DMS114 treated with DMSO at 0.1 percent for 48 hours (cell line): ENCODE results near the gene M1AP.

Experiments used
- DNase-seq: peaks from one replicate; lab custom pipeline; 2025; ENCODE audit not compliant: unreplicated experiment; lab: John Stamatoyannopoulos, UW

M1AP gene

GRCh38 chr2:74599676-74600075, 48.5 kb downstream of the M1AP start:
- no peak for DNase-seq

DNA sequence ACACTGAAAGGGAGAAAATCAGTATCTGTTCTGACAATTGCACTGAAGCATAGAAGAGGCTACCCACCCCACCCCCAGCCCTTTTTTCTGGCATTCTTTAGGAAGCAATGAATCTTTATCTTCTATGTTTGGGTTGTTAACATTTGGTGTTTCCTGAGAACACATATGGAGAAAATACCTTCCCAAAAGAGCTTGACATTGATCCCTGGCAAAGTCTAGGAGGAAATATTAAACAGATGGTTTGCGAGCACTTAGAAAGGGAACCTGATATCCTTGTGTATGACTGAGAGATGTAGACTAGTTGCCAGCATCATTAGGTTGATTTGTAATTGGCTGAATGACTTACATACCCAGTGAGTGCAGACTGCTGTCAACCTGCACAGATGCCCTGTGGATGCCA, 50.7 kb downstream of the M1AP start:
- DNase-seq: no peak

DNA sequence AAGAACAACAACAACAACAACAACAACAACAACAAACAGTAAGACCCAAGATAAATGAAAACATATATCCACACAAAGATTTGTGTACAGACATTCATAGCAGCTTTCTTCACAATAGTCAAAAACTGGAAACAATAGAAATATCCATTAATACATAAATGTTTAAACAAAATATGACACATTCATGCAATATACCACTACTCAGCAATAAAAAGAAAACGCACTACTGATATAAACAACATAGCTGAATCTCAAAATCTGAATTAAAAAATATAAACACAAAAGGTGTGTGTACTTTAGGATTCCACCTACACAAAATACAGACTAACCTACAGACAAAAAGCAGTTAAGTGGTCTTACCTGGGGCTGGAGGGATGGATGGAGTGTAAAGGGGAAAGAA, 51.5 kb downstream of the M1AP start:
- no peak for DNase-seq

GRCh38 chr2:74593826-74594772, 54.0 kb downstream of the M1AP start:
- no peak for DNase-seq

DNA sequence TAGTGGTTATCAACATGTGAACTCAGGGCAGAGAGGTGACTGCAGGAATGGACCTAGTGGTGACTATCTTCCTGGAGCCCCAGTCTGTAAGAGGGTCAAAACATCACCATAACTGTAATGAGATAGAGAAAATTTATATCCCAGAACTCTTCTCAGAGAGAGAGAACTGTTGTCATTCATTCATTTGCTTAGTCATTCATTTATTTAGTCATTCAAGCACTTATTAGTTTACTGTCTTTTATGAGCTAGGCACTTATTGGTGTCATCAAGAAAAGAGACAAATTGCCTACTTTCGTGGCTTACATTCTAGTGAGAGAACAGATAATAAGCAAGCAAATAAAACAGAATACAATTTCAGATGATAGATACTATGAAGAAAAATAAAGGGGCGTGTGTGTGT, 59.5 kb downstream of the M1AP start:
- DNase-seq: no peak

DNA sequence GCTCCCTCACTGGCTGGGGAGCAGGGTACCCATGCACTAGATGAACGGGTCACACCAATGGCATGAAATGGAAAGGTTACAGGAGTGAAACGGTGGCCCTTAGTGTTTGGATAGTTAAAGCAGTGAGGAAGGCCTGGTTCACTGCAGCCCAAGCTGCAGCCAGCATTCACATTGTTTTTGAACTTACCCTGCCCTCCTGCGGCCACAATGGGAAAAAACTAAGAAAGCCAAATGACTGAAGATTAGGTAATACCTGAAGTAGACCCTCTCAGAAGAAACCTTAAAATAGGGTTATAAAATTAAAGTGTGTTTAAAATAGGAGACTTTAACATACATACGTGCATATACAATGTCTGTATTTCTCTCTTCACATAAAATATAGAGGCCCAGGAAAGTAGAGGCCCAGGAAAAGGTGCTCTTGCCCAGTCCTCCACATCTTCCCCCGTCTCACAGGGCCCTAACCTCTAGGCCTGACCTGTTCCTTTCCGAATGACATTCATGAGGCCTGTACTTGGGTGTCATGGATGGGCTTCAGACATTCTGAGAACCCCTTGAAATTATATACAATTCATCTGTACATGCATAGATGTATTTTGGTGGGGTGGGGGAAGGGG, 60.4 kb downstream of the M1AP start:
- peak; percentile 53 for DNase-seq

DNA sequence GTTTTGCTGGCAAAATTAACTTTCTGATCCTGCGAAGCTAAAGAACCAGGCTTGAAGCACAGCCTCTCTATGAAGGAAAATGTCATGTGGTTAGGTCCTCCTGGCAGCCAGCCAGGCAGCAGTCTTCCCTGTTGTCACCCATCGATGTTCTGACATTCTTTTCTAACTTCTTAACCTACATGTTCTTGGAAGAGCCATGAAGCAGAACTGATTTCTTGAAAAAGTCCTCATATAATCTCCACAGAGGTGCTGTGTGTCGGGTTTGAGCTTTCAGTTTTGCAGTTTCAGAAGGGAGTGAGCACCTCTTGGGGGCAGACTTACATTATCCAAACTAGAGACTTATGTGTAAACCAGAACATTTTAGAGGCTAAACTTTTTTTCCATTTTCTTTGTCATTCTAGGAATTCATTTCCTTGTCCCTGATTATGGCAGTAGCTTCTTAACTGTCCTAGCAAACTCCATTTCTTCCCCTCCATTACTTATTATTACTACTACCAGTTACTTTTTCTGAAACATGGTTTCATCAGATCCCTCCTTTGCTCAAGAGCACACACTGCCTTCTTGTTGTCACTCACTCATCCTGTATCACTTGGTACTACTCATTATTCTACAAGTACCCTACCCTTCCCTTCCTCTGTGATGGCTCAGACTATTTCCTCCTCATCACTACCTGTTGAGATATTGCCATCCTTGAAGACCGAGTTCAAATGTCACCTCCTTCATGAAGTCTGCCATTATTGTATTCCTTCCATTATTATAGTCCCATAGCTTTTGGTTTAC, 62.5 kb downstream of the M1AP start:
- peak; percentile 9 for DNase-seq

GRCh38 chr2:74584088-74584645, 64.0 kb downstream of the M1AP start:
- no peak for DNase-seq

DNA sequence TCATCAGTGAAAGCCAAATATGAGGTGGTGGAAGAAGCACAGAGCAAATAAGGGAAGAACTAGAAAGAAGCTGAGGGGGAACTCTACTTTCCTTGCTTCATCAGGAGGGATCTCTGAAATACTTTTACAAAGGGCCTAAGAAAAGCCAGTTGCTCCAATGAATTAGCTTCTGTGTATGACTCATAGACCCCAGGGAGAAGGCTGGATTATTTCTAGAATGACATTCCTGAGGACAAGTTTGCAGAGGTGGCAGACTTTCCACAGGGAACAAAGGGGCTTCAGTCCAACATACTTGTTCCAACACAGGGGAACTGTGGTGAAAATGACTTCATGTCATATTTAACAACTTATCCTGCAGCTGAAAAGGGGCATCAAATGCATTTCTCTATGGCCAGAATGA, 64.6 kb downstream of the M1AP start:
- no peak for DNase-seq

DNA sequence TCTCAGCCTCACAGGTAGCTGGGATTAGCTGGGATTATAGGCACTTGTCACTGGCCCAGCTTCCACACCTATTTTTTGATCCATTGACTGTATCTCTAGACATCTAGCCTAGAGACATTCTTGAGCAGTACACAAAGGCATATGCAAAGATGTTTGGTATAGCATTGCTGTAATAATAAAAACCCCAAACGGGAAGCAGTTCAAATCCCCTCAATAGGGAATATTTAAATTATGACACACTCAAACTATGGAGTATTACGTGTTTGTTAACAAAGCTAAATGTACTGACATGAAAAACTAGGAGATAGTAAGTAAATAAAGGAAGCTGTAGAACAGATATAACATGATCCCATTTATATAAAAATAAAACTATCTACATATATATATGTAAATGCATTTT, 65.9 kb downstream of the M1AP start:
- no peak for DNase-seq

DNA sequence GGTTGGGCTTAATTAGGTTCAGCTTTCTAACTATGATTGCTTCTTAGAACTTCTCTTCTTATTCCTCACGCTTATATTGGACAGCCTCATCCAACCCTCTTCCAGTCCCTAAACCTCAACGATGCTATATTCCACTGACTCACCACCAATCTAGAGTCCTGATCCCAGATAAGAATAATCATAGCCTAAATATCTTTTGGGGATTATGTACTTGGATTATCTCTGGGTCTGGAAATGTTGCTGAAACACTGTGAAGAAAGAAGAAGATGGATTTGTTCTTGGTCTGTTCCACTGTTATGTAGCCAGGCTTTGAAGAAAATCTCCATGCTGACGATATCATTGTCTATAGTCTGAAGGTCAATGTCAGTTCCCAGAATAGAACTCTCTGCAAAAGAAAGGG, 66.7 kb downstream of the M1AP start:
- DNase-seq: no peak

DNA sequence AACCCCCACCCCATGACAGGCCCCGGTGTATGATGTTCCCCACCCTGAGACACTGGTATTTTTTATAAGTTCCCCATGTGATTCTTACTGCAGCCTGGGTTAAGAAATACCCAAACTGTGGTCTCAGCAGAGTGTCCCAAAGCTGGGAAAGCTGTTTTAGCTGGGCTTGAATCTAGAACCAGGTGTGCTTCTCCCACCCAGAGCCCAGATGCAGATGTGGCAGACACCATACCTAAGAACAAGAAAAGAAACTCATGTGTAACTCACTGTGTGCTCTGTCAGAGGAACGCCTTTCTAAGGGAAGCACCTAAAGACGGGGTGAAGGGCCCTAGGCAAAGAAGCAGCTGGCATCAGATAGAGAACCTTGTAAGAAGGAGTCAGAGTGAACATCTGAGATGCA, 69.7 kb downstream of the M1AP start:
- no peak for DNase-seq

GRCh38 chr2:74577448-74577847, 70.7 kb downstream of the M1AP start:
- no peak for DNase-seq

- no peak for DNase-seq
Observed at GRCh38 chr2:74576863-74577229, 71.3 kb downstream of the M1AP start.

- no peak for DNase-seq
Observed at GRCh38 chr2:74576211-74576862, 71.8 kb downstream of the M1AP start.

DNA sequence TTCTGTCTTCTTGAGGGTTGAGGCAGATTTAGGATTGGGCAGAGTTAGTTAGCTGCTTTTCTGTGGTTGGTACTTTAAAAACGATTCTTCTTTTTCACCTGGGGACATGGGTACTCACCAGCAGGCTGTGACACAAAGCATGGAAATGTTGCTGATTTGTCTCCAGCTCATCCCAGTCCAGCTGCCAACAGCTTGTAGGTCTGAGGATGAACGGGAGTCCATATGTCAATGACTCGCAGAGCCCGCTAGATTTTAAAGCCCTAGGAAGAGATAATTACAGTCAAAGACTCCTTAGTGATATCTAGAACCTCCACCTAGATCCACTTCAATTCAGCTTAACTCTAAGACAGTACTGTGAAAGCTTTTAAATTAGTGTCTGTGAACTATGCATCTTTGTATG, 72.8 kb downstream of the M1AP start:
- no peak for DNase-seq

DNA sequence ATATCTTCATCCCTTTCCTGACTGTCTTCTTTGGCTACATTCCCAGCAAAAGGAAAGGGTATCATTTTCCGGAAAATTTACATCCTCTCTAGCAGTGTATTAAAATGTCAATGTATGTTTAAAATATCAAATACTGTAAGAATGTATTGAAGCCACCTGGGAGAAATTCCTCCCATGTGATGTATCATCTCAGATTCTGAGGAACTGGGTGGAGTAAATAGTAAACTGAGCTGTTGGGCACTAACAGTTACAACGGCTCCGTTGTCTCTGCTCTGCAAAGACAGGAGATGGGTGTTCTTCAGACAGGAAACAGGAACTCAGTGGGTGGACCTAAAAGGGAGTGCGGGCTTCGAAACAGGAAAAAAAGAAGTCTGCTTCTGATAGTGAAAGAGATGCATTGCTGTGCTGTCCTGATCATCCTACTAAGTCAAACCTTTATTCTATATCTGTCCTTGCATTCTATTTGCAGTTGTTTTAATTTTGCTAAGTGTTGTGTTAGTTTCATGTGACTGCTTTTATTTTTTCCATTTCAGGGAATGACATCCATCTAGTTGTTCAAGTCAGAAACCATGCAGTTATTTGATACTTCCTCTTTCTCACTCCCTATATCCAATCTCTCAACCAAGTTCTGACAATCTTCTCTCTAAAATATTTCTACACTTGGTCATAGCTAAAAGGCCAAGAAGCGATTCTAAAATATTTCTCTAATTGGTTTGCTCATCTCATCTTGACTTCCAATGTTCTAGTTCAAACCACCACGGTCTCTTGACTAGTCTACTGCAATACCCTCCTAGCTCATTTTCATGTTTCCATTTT, 74.2 kb downstream of the M1AP start:
- no peak for DNase-seq

DNA sequence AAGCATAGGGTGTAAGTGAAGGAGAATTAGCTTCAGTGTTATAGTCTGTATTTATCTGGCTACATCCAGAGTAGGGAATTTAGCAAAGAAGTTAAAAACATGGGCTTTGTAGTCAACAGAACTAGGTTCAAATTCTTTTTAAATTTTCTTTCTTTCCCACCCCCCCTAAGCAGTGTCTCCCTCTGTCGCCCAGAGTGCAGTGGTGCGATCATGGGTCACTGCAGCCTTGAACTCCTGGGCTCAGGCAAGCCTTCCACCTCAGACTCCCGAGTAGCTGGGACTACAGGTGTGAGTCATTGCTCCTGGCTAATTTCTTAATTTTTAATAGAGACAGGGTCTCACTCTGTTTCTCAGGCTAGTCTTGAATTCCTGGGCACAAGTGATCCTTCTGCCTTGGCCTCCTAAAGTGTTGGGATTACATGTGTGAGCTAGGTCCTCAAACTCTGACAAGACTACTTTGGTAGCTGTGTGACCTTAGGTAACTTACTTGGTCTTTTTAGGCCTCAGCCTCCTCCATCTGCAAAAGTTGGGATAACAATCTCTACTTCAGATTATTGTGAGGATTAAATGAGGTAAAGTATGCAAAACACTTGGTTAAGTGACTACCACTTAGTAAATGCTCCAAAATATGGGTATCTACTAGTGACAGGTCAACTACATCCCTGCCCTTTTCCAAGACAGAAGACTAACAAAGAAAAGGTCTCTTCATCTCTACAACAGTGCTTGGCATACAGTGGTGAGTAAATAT, 75.8 kb downstream of the M1AP start:
- DNase-seq: no peak

- no peak for DNase-seq
Observed at GRCh38 chr2:74571058-74571457, 77.1 kb downstream of the M1AP start.
